GM19452 (cell line): Measurements from ENCODE around the gene SLC24A3.
"Not testable (repeated sequence)": the region's sequence is repeated elsewhere in the genome, so short reads cannot be mapped to it uniquely, and the experiment has no call there.

Experiments used
- ATAC-seq: cut with Tn5 transposase; IDR thresholded peaks from one replicate; pipeline ENCODE4 v1.9.1; 2021; ENCODE audit not compliant: unreplicated experiment

SLC24A3 gene

DNA sequence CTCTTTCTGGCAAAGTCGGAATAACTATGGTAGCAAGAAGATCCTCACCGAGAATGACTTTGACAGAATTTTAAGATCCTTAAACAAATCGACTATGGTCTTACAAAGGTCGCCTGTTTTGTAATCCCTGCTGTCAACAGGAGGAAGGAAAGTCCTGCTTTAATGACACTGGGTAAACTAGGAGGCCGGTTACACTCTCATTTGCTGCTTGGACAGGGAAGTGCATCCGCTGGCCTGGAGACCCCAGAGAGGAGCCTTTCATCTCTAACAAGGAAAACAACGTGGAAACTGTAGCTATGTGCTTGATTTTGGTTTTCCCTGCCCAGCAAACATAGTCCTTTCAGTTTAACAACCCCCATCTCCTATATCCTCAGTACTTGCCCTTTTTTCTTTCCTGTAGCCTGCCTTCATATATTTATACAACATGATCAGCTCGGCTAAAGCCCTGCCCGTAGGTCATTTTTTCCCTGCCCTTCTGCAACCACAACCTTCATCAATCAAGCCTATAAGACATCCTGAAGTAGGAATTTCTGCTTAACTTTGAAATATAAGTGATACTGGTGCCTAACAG is 448.5 kb downstream of the SLC24A3 start:
- no peak for ATAC-seq

- ATAC-seq: no peak
These were observed 449.5 kb downstream of the SLC24A3 start for GRCh38 chr20:19661717-19662636.

DNA sequence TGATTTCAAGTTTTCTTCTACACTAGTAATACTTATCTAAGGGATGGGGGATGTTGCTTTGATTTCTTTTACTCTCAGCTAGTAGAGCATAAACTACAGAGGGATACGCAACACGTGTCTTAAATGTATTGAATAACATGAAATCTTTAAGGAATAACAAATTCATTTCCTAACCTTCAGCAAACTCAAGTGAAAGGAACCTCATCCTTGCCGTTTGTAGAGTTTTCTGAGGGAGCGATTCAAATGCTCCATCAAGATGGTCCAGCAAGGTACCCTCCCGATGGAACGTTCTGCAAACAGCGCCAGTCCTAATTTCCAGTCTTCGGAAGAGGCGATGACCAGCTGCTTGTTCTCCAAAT is 450.2 kb downstream of the SLC24A3 start:
- no peak for ATAC-seq

DNA sequence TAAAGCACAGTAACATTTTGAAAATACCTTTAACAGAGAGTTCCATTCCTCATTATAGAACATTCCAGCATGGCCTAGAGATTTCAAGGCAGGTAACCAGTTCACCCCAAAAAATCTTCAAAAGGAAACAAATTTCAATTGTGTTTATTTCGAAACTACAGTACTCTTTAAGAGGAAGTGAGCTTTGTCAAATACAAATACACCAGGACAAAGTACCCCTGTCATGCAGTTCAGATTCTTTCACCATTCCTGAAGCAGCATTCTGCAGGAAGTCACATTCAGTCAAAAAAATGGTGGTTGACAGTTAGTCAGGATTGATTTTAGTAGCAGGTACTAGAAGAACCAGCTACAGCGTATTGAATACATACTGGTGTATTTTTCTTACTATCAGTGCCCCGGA is 456.0 kb downstream of the SLC24A3 start:
- ATAC-seq: no peak

- no peak for ATAC-seq
These were observed 458.4 kb downstream of the SLC24A3 start for GRCh38 chr20:19670829-19671228.

GRCh38 chr20:19671374-19671773 is 458.9 kb downstream of the SLC24A3 start:
- ATAC-seq: no peak

- ATAC-seq: no peak
These were observed 460.1 kb downstream of the SLC24A3 start for GRCh38 chr20:19672498-19672897.

DNA sequence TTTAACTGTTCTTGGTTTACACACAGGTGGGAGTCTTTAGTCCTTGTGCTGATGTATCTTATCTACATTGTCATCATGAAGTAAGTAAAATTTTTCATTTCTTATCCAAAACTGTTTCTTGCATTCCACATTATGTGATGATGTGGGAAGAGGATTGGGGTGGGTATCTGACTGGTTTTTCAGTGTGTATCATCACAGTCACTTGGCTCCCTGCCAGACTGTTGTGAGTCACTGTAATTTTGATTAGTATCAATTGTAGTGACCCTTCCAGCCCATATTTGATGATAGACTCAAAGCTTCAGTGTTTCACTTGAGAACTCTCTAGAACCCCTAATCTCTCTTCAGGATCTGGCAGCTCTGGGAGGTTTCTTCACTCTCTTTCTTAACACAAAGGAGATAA is 461.1 kb downstream of the SLC24A3 start:
- ATAC-seq: no peak

- ATAC-seq: no peak
These were observed 463.8 kb downstream of the SLC24A3 start for GRCh38 chr20:19676202-19676601.

GRCh38 chr20:19677336-19677735 is 464.9 kb downstream of the SLC24A3 start:
- ATAC-seq: no peak

GRCh38 chr20:19678591-19678990 is 466.1 kb downstream of the SLC24A3 start:
- ATAC-seq: not testable (repeated sequence)

DNA sequence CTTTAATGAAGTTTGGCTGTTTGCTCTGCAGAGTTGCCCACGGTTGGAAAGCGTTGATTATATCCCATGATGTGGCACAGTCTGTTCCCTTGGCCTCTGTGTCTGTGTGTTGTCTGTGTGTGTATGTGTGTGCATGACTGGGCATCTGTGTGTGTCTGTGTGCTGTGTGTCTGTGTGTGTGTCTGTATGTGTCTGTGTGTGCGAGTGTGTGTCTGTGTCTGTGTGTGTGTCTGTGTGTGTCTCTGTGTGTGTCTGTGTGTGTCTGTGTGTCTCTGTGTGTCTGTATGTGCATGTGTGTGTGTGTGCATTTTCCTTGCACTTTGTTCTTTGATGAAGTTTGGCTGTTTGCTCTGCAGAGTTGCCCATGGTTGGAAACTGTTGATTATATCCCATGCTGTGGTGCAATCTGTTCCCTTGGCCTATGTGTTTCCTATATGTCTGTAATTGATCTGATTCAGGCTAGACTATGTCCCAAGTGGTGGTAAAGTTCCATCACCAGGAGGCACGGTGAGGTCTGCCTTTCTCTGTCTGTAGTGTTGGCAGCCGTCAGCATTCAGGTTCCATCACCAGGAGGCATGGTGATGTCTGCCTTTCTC is 467.6 kb downstream of the SLC24A3 start:
- no peak for ATAC-seq

DNA sequence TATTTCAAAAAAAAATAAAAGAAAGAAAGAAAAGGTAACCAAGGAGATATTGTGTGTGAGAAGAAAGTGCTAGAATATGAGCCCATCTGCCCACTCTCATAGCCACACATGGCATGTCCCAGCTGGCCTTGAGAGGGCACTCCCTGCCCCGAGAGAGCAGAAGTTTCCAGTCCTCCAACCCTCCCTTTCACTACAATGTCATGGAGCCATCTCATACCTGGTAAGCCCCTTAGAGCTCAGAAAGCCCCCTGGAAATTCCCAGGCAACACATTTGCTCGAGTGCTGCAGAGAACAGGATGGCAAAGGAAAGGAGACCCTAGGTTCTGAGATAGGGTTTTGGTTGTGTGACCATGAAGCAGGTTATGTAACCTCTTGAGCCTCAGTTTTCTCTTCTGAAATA is 469.8 kb downstream of the SLC24A3 start:
- no peak for ATAC-seq

GRCh38 chr20:19683188-19683587 is 470.7 kb downstream of the SLC24A3 start:
- ATAC-seq: no peak

DNA sequence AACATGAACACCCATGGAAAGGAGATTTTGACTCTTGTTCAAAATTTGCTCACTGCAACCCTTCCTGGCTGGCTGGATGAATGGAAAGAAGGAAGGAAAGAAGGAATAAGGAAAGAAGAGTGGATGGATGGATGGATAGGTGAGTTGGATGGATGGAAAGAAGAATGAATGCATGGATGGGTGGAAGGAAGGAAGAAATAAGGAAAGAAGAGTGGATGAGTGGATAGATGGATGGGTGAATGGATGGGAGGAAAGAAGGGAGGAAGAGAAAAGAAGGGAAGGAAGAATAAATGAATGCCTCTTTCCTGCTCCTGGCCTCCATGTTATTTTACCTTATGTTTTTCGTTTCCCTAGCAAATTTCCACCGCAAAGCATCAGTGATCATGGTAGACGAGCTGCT is 471.4 kb downstream of the SLC24A3 start:
- ATAC-seq: no peak

GRCh38 chr20:19688031-19688806 is 475.8 kb downstream of the SLC24A3 start:
- ATAC-seq: no peak

GRCh38 chr20:19690462-19690861 is 478.0 kb downstream of the SLC24A3 start:
- ATAC-seq: no peak

DNA sequence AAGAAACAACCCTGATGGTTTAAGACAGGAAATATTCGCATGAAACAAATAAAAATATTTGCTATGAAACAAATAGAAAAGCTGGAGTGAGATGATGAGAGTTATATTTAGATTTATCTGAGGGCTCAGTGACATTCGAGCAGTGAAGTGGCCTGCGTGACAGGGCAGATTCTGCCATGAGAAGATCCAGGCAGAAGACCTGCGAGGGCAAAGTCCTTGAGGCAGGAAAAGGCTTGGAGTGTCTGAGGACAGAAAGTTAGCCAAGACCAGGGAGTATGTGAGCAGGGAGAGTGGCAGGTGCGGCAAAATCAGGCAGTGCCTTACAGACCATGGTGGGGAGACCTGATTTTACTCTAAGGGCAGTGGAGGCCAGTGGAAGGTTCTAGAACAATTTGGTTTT is 478.7 kb downstream of the SLC24A3 start:
- no peak for ATAC-seq

GRCh38 chr20:19692100-19692499 is 479.7 kb downstream of the SLC24A3 start:
- ATAC-seq: no peak

- ATAC-seq: no peak
These were observed 480.3 kb downstream of the SLC24A3 start for GRCh38 chr20:19692685-19693119.

- no peak for ATAC-seq
These were observed 481.1 kb downstream of the SLC24A3 start for GRCh38 chr20:19693508-19693907.
